Stimulated activated CD4-positive, alpha-beta T cell treated with anti-CD3 and anti-CD28 coated beads, TNF-alpha, amount 100 ng/mL, for 24 hours (primary cell): ENCODE results near the gene SLC12A8.

Experiments
- DNase-seq, 3 experiments: peaks; one replicate each; pipeline ENCODE4 v3.0.0-alpha.2; 2020; ENCODE audit warnings: low read depth in 3 of 3

Gene SLC12A8

DNA sequence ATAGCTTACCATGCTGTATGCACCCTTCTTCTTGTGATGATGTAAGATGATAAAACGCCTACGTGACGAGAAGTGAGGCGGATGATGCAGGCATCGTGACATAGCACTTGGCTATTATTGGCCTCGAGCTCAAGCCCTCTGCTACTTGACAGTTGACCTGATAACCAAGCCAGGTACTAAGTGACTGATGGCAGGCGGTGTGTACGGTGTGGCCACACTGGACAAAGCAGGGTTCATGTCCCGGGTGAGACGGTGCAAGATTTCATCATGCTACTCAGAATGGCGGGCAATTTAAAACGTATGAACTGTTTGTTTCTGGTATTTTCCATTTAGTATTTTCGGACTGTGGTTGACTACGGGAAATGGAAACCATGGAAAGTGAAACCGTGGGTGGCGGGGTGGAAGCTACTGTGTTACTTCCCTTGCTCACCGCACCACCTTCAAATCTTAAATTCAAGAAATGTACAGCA, 57.7 kb downstream of the SLC12A8 start:
- DNase-seq: peak in 2 of 3 experiments; percentile 8 to 32

DNA sequence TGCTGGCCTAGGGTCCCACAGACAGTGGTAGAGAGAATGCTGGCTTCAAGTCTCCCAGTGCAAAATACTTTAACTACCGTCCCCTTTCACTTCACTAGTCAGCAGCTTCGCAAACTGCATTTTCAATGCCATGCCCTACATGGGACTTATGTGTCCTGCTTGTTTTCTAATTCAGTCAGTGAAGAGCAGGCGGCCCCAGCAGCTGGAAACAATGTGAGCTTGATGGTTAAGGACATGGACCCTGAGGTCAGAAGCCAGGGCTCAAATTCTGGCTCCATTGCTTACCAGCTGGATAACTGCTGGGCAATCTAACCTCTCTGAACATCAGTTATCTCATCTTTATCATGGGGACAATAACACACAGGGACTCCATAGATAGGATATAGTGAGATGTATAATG, 58.4 kb downstream of the SLC12A8 start:
- no peak for DNase-seq

DNA sequence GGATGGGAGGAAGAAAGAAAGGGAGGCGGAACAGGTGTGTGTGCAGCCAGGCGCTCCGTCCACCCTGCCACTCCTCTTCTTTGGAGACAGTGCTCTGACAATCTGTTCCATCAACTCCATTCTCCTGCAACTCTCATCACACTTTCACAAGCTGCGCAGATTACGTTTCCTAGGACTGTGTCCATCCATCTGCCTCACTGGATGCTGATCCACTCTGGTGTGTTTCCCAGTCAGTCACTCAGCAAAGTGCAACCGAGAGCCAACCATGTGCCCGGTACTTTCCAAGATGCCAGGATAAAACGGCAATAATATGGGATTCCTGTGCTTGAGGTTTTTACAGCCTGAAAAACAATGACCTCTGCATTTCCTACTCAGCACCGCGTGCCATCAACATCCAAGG, 59.6 kb downstream of the SLC12A8 start:
- no peak for DNase-seq

DNA sequence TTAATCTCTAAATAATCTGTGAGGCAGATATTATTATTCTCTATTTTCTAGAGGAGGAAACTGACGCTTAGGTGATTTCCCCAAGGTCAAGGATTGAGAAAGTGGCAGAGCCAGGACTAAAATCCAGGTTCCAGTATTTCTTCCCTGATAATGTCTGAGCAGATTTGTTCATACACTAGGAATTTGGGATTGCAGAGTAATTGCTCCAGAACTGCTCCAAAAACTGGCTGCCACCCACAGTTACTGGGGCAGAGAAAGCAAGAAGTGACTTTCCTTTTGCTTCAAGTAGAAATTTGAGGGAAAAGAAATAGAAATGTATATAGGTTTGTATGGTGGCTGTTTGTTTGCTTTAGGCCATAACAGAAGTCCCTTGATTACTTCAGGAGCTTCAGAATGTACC, 60.6 kb downstream of the SLC12A8 start:
- DNase-seq: no peak

DNA sequence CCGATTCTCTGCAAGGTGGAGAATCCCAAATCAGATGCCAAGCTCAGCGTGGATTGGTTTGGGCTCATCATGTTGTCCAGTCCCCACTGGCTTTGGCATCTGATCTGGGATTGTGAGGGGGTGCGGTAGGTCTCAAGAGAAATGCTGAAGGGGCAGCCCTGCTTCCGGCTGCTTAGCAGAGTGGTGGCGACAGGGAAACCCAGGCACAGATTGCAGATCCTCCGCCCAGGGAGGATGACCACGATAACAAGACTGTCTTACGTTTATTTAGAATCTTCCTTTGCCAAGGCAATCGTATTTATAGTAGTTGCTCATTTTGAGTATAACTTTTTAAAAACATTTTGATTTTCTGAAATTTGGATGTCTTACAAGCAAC, 61.1 kb downstream of the SLC12A8 start:
- DNase-seq: no peak

DNA sequence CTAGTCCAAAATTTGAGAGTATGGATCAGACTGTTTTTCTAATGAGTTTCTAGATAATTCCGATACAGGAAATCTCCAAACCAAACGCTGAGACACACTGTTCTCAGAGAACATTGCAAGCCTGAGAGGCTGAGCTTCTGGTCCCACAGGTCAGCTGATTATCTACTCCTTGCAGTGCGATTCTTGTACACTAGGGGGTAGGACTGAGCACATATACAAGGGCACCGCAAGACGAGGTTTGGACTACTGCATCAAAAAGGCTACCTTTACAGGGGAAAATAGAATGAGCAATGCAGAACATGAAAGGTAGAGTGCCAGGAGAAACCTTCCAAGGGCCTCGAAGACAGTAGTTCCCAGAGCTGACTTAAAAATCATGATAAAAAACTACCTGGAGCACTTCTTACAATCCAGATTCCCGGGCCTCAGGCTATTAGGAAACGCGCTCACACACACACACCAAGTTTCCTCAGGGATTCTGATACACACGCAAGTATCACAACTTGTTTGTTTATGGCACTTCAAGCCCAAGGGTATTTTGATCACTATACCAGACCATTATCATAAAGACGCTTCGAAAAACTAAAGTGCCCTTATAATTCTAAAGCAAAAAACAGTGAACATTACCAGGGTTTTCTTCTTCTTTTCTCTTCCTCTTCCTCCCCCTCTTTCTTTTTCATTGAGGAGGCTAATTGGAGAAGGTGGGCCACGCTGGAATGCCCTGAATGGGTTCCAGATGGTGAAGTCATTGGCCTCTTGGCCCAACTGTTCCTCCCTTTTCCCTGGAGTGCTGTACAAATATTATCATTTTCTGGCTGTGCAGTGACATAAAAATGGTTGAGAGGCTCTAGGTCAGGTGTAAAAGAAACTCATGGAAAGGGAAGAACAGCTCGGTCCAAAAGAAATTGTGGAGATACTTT, 61.8 kb downstream of the SLC12A8 start:
- DNase-seq: peak in 2 of 3 experiments; percentile 50 to 59

DNA sequence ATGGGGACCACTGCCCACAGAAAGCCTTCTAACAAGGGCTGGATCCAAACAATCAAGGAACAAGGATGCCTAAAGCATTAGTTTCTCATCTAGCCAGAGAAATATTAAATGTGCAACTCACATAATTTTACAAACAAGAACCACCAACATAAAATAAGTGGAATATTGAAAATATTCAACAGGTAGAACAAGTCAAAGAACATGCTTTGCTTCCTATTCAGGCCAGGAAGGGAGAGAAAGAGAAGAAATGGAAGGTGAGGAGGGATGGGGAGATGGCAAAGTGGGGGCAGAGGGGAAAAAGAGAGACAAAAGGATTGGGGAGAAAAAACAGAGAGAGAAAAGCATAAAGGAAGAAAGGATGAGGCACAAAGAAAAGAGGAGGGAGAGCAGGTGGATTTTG, 63.1 kb downstream of the SLC12A8 start:
- DNase-seq: no peak

DNA sequence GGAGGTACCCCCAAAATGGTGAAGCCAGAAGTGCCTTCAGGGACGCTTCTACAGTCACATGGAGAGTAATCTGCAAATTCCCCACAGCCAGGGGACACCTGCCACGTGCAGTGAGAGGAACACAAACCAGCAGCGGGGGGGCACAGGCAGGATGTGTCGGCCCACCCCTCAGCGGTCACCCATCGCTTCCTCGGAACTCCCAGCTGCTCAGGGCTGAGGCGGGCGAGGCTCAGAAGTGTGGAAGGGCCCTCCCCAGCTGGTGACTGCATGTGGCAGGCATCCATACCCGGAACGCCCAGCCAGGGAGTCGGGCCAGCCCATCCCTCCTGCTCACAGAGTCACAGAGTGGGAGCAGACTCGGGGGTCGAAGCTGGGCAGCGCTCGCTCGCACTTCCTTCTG, 63.7 kb downstream of the SLC12A8 start:
- DNase-seq: no peak

DNA sequence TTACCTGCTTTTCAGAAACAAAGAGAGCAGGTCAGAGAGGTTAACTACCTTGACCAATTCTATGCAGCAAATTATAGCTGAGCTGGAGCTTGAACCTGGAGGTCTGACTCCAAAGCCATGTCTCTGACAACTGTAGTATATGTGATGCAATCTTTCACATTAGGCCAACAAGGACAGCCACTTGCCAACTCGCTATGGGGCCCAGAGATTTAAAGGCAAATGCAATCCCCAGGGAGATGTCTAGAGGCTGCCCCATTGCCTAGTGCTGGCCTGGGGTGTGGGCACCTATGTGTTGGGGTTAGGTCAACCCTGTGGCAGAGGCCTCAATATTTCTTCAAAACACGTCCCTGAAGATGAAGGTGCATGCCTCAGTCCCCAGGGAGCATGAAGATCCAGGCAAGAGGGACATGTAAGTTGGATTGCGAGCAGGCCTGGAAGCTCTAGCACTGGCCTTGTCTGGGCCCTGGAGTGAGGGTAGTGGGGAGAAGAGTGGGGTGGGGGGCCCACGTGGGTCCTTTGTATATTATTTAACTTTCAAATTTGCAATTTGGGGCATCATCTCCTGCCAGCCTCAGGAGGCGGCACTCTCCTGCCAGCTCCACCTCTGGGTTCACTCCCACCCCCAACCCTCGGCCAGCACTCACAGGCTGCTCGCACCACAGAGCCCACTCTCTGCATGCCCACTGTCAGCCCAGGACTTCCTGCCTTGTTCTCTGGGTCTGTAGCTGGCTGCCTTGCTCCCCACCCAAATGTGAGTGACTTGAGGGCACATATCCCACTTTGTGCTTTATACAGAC, 64.3 kb downstream of the SLC12A8 start:
- DNase-seq: no peak

DNA sequence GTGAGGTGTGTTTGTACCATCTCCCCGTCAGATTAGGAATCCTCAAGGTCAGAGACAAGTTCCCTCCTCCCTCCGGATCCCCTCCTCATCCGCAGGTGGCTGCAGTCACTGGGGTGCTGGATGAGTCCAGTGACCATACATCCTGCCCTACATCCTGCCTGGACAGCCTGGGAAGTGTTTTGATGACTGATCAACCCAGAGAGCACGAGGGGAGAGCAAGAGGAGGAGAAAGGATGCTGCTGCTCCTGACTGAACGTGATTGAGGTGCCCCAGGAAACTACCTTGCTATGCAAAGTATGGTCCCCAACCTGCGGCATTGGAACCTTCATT, 65.1 kb downstream of the SLC12A8 start:
- DNase-seq: no peak

DNA sequence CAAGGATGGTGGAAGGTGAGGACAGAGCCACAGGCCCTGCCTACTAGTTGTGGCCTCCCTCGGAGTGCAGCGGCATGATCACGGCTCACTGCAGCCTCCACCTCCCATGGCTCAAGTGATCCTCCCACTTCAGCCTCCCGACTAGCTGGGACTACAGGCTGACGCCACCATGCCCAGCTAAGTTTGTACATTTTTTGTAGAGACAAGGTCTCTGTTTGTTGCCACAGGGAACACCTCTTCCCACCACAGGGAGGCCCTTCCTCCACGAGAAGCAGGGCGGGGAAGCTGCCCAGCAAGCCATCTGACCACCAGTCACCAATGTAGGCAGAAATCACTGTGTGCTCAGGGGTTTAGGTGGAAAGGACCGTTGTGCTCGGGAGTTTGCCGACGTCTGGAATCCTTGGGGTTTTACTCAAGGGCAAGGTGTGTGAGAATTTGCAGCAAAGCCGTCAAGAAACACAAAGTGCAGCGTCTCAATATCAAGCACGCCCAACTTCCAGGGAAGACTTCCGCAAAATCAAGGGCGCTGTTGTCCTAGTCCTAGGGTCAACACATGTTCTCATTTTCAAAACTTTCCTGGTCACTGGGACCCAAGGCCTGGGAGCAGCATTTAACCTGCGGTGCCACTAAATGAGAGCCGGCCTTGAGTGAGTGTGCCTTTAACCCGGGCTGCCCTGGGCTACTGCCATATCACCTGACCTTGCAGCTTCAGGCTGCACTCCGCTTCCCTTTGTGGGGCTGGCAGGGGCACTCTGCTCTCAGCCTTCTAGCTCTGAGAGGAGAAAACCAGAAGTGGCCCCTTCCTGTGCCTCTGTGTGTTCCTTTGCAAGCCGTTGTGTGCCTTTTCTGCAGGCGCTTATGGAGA, 65.7 kb downstream of the SLC12A8 start:
- DNase-seq: no peak

DNA sequence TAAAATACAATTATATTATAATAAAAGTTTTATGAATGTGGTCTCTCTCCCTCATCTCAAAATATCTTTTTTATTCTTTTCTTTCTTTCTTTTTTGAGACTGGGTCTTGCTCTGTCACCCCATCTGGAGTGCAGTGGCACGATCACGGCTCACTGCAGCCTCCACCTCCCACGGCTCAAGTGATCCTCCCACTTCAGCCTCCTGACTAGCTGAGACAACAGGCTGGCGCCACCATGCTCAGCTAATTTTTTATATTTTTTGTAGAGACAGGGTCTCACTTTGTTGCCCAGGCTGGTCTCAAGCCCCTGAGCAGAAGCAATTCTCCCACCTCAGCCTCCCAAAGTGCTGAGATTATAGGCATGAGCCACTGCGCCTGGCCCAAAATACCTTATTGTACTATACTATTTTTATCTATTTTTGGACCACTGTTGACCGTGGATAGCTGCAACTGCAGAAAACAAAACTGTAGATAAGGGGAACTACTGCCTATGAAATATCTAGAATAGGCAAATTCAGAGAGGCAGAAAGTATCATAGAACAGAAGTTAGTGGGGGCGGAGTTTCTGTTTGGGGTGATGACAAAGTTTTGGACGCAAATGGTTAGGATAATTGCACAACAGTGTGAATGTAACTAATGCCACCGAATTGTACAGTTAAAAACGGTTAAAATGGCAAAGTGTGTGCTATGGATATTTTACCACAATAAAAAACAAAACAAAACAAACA, 66.6 kb downstream of the SLC12A8 start:
- DNase-seq: no peak

DNA sequence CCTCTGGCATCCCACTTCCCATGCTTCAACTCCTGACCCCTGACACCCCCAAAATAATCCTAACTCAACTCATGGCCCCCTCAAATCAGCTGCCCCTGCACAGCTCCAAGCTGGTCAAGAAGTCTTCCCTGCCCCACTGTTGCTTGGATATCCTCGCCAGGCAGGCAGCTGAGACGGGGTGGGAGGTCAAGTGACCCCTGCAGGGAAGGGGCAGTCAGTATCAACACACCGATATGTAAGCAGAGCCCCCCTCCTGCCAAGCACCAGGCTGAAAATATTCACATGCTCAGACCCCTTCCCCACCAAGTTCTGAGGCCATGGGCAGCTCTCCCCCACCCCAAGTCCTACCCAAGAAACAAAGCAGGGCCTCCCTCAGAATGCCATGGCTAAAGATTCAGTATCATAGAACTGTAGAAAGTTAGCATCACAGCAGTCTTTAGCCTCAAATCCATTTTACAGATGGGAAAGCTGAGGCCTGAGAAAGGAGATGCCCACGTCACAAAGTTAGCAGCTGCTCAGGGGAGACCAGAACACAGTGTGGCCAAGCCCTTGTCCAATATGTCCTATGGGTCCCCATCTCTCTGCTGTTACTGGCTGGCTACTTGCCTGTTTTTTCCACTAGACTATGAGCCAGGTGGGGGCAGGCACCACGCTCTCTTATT, 67.8 kb downstream of the SLC12A8 start:
- DNase-seq: no peak

DNA sequence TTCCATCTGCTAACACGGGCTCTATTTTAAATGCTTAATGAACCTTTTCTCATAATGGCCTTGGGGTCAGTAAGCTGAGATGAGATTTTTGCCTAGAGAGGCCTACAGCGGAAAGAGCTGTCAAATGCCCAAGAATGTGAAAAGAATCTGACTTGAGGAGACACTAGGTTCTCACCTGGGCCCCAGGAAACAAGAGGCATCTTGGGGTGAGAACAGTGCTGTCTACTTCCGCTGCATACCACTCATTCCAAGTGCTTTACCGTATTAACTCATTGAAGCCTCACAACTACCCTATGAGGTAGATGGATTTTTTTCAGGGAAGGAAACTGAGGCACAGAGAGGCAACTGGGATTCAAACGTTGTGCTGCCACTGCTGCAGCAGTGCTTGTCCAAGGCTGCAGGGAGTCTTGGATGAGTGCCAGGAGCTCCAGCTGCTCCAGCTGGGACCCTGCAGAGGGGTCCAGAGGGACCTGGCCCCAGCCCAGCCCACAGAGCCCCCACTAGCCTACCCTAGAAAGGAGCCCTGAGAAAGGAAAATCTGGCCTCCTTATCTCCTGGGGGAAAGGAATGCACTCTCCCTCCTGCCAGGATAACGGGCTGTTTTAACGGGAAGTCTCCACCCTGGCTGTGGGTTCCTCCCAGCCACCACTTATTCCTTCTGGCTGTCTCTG, 68.4 kb downstream of the SLC12A8 start:
- DNase-seq: no peak

DNA sequence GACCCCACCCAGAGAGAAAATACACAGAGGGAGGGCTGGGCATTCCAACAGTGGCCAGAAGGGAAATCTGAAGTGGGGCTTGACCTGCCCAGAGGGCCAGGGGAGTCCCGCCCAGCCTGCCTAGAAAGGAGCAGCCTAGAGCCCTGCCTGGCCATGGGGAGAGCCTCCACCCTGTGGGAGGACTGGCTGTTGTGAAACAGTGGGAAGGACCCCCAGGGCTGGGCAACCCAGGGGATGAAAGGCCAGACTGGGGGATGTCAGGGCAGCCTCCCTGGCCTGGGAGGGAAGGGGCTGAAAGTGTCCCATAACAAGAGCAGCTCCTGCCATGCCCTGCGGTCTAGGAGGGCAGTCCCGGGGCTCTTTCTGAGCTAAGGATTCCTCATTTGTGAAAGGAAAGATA, 69.0 kb downstream of the SLC12A8 start:
- no peak for DNase-seq

DNA sequence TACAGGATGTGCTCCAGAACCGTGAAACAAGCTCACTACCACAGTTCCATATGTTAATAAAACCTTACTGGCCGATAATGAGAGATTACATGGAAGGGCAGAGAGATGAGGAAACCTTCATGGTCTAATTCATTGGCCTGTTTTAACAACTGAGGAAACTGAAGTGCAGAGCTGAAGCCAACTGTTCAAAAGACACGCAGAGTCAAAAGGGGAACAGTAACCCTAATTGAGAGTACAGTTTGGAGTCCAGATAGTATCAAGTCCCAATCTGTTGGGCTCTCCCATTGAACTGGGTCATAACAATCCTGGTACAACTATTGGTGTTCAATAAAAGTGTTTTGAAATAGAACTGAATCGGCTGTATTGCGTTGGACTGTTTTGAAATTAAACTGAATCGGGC, 69.6 kb downstream of the SLC12A8 start:
- DNase-seq: no peak

DNA sequence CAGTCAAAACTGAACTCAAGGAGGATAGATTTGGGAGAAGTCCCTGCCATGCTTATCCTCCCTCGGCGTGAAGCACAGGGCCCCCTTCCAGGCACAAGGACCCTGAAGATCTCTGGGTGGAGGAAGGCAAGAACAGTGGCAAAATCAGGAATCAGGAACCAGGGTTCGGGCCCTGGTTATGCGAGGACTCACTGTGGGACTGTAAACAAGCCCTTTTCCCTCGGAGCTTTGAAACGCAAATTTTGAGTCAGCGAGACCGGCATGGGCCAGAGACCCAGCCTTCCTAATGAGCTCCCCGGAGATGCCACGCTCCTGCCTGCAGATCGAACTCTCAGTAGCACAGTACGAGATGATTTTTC, 70.1 kb downstream of the SLC12A8 start:
- no peak for DNase-seq

DNA sequence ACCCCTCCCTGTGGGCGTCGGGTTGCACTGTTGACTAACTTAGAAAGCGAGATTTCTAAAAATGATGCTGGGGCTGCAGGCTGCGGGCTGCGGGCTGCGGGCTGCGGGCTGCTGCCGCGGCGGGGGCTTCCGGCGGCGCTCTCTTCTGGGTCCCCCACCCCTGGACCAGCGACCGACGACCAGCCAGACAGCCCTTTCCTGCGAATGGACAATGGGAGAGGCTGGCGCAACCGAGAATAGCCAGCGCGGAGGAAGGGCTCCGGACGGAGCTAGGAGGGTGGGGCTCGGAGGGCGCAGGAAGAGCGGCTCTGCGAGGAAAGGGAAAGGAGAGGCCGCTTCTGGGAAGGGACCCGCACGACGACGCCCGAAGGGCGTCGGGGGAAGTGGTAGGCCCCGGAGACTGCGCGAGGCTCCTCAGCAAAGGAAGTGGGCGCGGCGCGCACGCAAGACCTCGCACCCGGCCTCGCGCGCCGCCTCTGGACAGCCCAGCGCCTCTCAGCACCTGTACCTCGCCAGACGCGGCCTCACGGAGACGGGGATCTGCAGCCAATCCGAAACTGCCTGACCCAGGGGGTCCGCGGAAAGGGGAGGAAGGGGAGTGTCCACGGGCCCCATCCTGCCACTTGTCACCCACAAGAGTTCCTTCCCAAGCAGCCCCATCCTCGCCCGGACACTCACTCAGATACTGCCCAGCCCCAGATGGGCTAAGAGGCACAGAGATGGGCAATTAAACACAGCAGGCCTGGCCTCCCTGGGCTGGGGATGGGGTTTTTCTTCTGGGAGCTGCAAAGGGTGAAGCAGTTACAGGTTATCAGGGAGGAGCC, 70.7 kb downstream of the SLC12A8 start:
- peak; percentile 27 to 72 (median 41) for DNase-seq

DNA sequence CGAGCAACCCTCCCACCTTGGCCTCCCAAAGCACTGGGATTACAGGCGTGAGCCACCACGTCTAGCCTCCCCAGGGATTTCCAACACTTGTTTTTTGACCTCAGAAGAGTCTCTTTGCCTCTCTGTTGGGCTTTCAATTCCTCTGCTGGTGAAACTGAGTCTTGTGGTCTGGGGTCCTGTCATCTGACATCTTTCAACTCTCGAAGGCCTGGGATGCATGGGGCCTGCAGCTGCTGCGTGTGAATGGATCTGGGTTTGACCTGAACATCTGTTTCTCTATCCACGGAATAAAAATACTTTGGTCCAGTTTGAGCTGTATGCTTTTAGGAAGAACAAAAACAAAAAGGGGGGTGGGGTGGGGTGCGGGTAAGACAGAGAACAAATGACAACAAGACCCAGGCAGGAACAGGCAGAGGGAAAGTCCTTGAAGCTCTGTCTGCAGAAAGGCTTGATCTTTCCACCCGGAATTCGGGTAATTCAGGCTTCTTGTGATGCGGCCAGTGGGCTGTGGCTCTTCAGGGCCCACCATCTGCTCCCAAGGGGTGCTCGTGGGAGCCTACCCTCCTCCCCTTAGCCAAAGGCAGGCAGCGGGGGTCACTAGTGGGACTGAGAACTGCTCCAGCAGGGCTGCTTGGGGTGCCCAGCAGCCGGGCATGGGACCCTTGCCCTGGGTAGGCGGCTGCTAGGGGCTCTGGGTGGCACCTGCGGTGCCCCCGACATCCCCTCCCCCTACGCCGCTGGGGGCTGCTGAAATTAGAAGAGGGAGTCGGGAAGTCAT, 71.5 kb downstream of the SLC12A8 start:
- no peak for DNase-seq
